ENCODE measurements around the gene SRPK3.

GRCh38 chrX:153799326-153799725, 18.5 kb downstream of the SRPK3 start:
- TF ChIP-seq CTCF (IDR thresholded peaks at IDR 0.05) (no peak), RNF2 (IDR thresholded peaks at IDR 0.05; ENCODE audit: borderline replicate concordance, low read depth) (no peak)
